K562 (cell line): ENCODE measurements around the gene MOG. TPM values are rescaled to one million over a fixed set of nuclear protein-coding genes. Genes with fewer than 3 reads are reported as not detected.

Experiments used
- ARID2 ChIP-seq: fragments of 450-650 bp; IDR thresholded peaks from 2 replicates; pipeline ENCODE4 v1.6.1; 2017; ENCODE audit warnings: antibody characterized with exemption, mild to moderate bottlenecking
- CUX1 ChIP-seq: fragments of 200-800 bp; sonication (Bioruptor generic); IDR thresholded peaks from 2 replicates; pipeline ENCODE4 v1.6.1; 2016; ENCODE audit warnings: missing genetic modification characterization, missing compliant biosample characterization
- DDX20 ChIP-seq: fragments of 450-650 bp; IDR thresholded peaks from 2 replicates; pipeline ENCODE4 v1.6.1; 2016; ENCODE audit warnings: missing genetic modification characterization, low read depth, mild to moderate bottlenecking, missing compliant biosample characterization, moderate library complexity
- ESRRA ChIP-seq: fragments of 450-650 bp; IDR thresholded peaks from 2 replicates; pipeline ENCODE4 v1.6.1; 2014; ENCODE audit warnings: low read depth, mild to moderate bottlenecking, moderate library complexity, borderline replicate concordance
- RAD51 ChIP-seq: fragments of 450-650 bp; IDR thresholded peaks from 2 replicates; pipeline ENCODE4 v1.7.1; 2016; ENCODE audit warnings: low read depth, mild to moderate bottlenecking, borderline replicate concordance
- RREB1 ChIP-seq: fragments of 250-450 bp; sonication (Bioruptor Pico); IDR thresholded peaks from 2 replicates; pipeline ENCODE4 v1.4.0; 2020
- SREBF2 ChIP-seq: sonication (generic); formaldehyde crosslinking; IDR thresholded peaks from 2 replicates; pipeline ENCODE4 v1.4.0; 2020; ENCODE audit warnings: mild to moderate bottlenecking, missing genetic modification reagents
- ZNF232 ChIP-seq: sonication (generic); formaldehyde crosslinking; IDR thresholded peaks from 2 replicates; pipeline ENCODE4 v1.8.0; 2022; ENCODE audit warnings: mild to moderate bottlenecking, missing genetic modification reagents
- ZNF592 ChIP-seq: fragments of 450-650 bp; IDR thresholded peaks from 2 replicates; pipeline ENCODE4 v1.6.1; 2017; ENCODE audit warnings: antibody characterized with exemption, mild to moderate bottlenecking
- polyA plus RNA-seq, 8 experiments: library from polyadenylated mRNA; depleted of rRNA in 4 of 8; stranded (reverse) in 5 of 8; unstranded in 3 of 8; fragments of >200 nt; fragmentation: Nextera tagmentation in 2 of 8; fragmentation: Illumina TruSeq in 1 of 8; extraction: Ambion mirVana in 2 of 8; extraction: Trizol in 1 of 8; gene quantifications; 2 replicates each; pipeline versions ENCODE4 v1.2.1 to v1.2.3, GENCODE V29; 2011 to 2014; ENCODE audit warnings: inconsistent platforms in 1 of 8, missing spikeins in 1 of 8
- total RNA-seq, 7 experiments: library from RNA; depleted of rRNA in 6 of 7; stranded (reverse); fragments of >200 nt in 6 of 7; fragmentation: Illumina TruSeq in 2 of 7; extraction: Trizol in 2 of 7; gene quantifications; 2 replicates each; pipeline versions ENCODE4 v1.2.1 to v1.2.3, GENCODE V29; 2011 to 2021; ENCODE audit warnings: low replicate concordance in 1 of 7

MOG gene
- total and polyA plus RNA-seq, 9 of the 15 experiments (the other 6 are each of a cell fraction or from before 2014, with no cell fraction given): not detected

- no peak for TF ChIP-seq CUX1 (CRISPR knock-in tag)
- TF ChIP-seq DDX20 (tag): no peak
- no peak for TF ChIP-seq ZNF232
- no peak for TF ChIP-seq ARID2
- peak; percentile 74; the same call in 1 of the 2 replicates for TF ChIP-seq RREB1
- TF ChIP-seq SREBF2 (CRISPR knock-in tag): 0 out of 2 replicates have a peak, but pooled peaks have one; percentile 19
- TF ChIP-seq ESRRA: peak; percentile 65; the same call in 1 of the 2 replicates
- peak; percentile 41 for TF ChIP-seq ZNF592
- TF ChIP-seq RAD51: peak; percentile 8; the same call in 1 of the 2 replicates
These were observed 6.9 kb upstream of the MOG start (continued) for GRCh38 chr6:29649701-29650673.
